Activated CD8-positive, alpha-beta memory T cell treated with anti-CD3 and anti-CD28 coated beads for 1 hour (primary cell): ENCODE results near the gene TFR2.

Experiments
- DNase-seq, 2 donors: peaks; one replicate each; pipeline ENCODE4 v3.0.0-alpha.2; 2020; ENCODE audit warnings: low read depth in 1 of 2; ENCODE audit errors: extremely low read depth in 1 of 2

The TFR2 gene

DNA sequence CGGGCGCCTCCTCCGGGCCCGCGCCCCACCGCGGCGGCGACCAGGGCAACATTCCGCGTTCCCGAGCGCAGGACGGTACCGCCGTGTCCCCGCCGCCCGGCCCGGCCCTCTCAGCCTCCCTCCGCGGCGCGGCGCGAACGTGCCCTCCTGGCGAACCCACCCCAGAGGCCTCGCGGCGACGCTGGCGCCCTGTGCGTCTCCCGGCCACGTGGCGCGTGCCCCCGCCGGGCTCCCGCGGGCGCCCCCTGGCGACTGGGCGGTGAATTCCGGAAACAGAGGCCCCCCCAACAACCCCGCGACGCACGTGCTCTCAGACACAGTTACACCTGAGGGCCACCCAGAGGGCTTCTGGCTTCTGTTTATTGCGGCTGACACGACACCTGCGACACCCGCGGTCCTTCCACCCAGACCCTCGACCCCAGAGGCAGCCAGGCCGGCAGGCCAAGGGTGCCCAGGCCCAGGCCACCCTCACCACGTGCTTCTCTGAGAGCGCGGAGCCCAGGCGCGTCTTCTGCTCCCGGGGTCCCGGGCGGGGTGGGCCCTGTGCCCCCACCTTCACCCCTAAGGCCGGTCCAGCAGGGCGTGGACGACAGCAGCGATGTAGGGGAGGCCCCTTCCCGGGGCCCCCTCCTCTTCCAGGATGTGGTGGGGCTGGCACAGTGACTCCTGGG lies 67.5 kb downstream of the TFR2 start, which contains the start of gene SAP25:
SAP25 (minus strand) TSS at position 210 of the 671 bp plus-strand sequence; CDS start at position 52, 158 bp downstream.
- no peak for DNase-seq

- DNase-seq, result no peak
Measured at GRCh38 chr7:100572949-100573675, 68.2 kb downstream of the TFR2 start.

DNA sequence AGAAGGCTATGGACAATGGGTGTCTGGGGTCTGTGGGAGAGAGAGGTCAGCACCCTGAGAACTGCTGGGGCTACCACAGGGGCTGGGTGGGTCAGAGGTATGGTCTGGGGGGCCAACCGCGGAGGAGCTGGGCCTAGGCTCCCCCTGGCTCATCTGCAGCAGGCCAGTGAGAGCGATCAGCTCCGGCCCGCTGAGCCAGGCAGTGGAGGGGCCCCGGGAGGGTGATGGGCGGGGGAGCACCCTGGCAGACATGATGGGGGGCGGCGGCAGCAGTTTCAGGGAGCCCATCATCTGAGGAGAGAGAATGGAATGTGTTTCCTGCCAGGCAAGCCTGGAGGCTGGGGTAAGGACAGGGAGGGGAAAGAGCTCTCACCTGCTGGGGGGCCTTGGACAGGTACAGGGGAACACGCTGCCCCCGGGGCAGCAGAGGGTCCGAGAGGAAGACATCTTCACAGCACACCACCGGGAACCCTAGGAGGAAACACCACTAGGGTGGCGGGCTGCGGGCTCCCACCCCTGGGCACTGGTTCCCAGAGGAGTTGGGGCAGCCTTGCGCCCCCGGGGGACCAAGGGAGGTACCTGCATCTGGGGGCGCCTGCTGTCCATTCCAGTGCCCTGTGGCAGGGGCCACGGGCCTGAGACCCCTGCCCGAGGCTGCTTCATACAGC lies 68.9 kb downstream of the TFR2 start:
- no peak for DNase-seq

DNA sequence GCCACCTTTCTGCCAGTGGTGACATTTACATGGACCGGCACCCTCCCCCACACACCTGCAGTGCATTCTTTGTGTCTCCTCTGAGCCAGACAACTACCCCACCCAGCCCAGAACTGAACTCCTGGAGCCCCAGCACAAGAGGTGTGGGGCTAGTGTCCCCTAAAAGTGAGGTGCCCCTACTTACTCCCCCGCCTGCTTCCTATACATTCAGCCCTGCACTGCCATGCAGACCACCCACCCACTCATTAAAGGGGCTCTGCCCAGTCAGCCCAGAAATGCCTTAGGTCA lies 69.6 kb downstream of the TFR2 start:
- no peak for DNase-seq

DNA sequence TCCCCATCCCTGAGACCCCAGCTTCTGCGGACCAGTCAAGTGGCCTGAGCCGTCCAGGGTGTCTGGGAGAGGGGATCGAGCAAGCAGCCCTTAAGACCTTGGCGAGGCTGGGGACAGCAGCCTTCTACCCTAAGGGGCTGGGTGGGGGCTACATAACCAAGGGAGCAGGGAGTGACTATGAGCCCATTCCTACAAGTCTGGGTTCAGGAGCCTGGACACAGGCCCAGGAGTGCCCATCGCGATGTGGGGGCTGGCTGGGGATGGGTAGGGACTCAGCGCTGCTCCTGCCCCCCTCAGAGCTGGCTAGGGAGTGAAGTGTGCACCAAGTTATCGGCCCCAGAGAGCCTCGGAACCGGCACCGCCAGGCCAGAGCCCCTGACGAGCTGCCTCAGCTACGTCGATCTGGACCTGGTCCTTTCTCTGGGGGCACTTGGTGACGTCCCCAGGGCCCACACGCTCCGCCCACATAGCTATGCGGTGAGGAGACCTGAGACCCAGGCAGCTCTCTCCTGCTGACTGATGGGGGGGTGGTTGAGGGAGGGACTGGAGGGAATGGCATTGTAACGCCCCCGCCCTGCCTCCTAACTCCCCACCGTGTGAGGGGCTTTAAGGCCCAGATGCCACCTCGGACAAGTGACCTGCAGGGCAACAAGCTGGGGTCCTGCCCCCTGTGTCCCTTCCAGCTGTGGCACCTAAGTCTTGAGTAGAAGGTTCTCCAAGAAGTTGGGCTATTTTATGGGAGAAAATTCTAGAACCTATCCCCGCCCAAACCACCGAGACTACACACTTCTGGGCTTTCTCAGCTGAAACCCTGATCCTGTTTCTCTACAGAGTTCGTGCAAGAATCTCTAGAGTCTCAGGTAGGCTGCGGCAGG lies 70.2 kb downstream of the TFR2 start:
- DNase-seq, result no peak
